Measurements from ENCODE around the gene TUSC2.
"Not testable (repeated sequence)": the region's sequence is repeated elsewhere in the genome, so short reads cannot be mapped to it uniquely, and the experiment has no call there.

TUSC2 gene

DNA sequence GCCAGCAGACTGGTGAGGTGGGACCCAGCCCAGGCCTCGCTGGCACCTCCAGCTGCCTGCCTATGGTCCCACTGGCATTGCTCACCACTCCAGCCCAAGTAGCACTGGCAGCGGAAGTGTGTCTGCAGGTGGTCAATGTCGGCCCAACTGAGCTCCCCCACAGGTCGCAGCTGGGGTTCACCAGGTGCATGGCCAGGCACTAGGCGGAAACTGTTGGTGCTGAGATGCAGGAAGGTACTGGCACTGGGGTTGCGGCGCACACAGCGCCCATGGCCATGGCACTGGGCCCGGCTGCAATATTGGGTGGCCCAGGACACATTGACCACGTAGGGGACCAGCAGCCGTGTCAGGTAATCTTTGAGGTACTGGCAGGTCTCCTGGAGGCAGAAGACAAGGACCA lies 9.9 kb downstream of the TUSC2 start:
- TF ChIP-seq, protein P1, sequence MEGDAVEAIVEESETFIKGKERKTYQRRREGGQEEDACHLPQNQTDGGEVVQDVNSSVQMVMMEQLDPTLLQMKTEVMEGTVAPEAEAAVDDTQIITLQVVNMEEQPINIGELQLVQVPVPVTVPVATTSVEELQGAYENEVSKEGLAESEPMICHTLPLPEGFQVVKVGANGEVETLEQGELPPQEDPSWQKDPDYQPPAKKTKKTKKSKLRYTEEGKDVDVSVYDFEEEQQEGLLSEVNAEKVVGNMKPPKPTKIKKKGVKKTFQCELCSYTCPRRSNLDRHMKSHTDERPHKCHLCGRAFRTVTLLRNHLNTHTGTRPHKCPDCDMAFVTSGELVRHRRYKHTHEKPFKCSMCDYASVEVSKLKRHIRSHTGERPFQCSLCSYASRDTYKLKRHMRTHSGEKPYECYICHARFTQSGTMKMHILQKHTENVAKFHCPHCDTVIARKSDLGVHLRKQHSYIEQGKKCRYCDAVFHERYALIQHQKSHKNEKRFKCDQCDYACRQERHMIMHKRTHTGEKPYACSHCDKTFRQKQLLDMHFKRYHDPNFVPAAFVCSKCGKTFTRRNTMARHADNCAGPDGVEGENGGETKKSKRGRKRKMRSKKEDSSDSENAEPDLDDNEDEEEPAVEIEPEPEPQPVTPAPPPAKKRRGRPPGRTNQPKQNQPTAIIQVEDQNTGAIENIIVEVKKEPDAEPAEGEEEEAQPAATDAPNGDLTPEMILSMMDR (IDR thresholded peaks at IDR 0.05; ENCODE audit: borderline replicate concordance, insufficient read depth, low read depth, low read length) = no peak
- no peak overlapping the region for H3K4me3 ChIP-seq (ENCODE audit: low read depth, low read length)

DNA sequence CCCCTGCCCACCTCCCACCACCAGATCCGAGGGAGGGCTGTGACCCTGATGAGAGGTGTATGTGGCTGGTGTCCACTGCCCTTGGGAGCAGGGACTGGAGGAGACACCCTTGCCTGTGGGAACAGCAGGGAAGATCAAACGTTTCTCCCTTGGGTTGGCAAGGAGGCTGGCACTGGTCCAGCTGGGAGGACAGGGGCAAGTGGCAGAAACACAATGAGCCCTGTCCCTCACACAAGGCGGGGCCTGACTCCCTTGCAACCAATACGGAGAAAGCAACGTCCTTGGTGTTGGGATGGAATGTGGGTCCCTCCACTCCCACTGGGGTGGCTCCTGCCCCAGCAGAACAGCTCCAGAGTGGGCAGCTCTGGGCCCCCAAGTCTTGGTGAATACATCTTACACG lies 10.7 kb downstream of the TUSC2 start:
- H3K4me3 ChIP-seq (ENCODE audit: low read depth, low read length) = no peak overlapping the region
- TF ChIP-seq, protein P1 (IDR thresholded peaks at IDR 0.05; ENCODE audit: borderline replicate concordance, insufficient read depth, low read depth, low read length) = no peak

GRCh38 chr3:50316657-50317242 lies 11.3 kb downstream of the TUSC2 start:
- H3K4me3 ChIP-seq (ENCODE audit: low read depth, low read length) = no peak overlapping the region

GRCh38 chr3:50314816-50315215 lies 13.2 kb downstream of the TUSC2 start:
- no peak overlapping the region for H3K4me3 ChIP-seq (ENCODE audit: low read depth, low read length)
- TF ChIP-seq, protein P1 (IDR thresholded peaks at IDR 0.05; ENCODE audit: borderline replicate concordance, insufficient read depth, low read depth, low read length) = no peak

More at GRCh38 chr3:50316657-50317242, 11.3 kb downstream of the TUSC2 start:
- TF ChIP-seq, protein P1 (IDR thresholded peaks at IDR 0.05; ENCODE audit: borderline replicate concordance, insufficient read depth, low read depth, low read length) = no peak

DNA sequence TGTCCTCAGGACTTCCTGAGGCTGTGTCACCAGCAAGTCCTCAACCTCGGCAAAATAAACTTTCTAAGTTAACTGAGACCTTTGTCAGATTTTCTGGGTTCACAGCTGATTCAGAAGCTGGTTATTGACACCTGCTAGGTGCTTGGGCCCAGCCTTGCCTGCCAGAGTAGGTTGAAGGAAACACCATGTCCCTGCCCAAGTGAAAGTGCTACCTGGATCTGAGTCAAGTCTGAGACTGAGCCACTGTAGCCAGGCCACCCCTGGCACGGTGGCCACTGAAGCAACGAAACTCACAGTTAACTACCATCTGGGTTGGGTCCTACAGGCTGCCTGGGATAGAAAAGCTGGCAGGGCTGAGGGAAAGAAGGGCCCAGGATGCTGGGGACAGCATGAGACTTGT lies 13.7 kb downstream of the TUSC2 start:
- no peak overlapping the region for H3K4me3 ChIP-seq (ENCODE audit: low read depth, low read length)

DNA sequence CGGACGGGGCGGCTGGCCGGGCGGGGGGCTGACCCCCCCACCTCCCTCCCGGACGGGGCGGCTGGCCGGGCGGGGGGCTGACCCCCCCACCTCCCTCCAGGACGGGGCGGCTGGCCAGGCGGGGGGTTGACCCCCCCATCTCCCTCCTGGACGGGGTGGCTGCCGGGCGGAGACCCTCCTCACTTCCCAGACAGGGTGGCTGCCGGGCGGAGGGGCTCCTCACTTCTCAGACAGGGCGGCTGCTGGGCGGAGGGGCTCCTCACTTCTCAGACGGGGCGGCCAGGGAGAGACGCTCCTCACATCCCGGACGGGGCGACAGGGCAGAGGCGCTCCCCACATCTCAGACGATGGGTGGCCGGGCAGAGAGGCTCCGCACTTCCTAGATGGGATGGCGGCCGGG lies 16.0 kb downstream of the TUSC2 start:
- not testable (repeated sequence) for H3K4me3 ChIP-seq (ENCODE audit: low read depth, low read length)

More for the DNA sequence above, 13.7 kb downstream of the TUSC2 start:
- TF ChIP-seq, protein P1 (IDR thresholded peaks at IDR 0.05; ENCODE audit: borderline replicate concordance, insufficient read depth, low read depth, low read length) = no peak

- no peak overlapping the region for H3K4me3 ChIP-seq (ENCODE audit: low read depth, low read length)
- TF ChIP-seq, protein P1 (IDR thresholded peaks at IDR 0.05; ENCODE audit: borderline replicate concordance, insufficient read depth, low read depth, low read length) = no peak
Measured at GRCh38 chr3:50304601-50305000, 23.4 kb downstream of the TUSC2 start.

Data from GM12875 (cell line).